ENCODE measurements around the gene GPC5. TPM values are rescaled to one million over a fixed set of nuclear protein-coding genes. Genes with fewer than 3 reads are reported as not detected.

Gene GPC5
- total RNA-seq, 3 donors from 2014 or later: 0.51 to 1.2 TPM; not detected in 1

DNA sequence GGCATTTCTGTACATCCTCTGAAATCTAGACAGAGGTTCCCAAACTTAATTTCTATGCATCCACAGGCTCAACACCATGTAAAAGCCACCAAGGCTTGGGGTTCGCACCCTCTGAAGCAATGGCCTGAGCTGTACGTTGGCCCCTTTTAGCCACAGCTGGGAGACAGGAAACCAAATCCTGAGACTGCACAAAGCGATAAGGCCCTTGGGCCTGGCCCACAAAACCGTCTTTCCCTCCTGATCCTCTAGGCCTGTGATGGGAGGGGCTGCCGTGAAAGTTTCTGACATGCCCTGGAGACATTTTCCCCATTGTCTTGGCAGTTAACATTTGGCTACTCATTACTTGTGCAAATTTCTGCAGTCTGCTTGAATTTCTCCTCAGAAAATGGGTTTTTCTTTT is 766.4 kb downstream of the GPC5 start:
- TF ChIP-seq, protein P1, sequence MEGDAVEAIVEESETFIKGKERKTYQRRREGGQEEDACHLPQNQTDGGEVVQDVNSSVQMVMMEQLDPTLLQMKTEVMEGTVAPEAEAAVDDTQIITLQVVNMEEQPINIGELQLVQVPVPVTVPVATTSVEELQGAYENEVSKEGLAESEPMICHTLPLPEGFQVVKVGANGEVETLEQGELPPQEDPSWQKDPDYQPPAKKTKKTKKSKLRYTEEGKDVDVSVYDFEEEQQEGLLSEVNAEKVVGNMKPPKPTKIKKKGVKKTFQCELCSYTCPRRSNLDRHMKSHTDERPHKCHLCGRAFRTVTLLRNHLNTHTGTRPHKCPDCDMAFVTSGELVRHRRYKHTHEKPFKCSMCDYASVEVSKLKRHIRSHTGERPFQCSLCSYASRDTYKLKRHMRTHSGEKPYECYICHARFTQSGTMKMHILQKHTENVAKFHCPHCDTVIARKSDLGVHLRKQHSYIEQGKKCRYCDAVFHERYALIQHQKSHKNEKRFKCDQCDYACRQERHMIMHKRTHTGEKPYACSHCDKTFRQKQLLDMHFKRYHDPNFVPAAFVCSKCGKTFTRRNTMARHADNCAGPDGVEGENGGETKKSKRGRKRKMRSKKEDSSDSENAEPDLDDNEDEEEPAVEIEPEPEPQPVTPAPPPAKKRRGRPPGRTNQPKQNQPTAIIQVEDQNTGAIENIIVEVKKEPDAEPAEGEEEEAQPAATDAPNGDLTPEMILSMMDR (IDR thresholded peaks at IDR 0.05): no peak
- Histone ChIP-seq H3K36me3 (ENCODE audit: low read depth) (no peaks in the 10 kb centered on the region), H3K9me3 (no peaks in the 10 kb centered on the region), H3K4me1 (ENCODE audit: low read depth) (no peaks in the 10 kb centered on the region), H3K4me3 (no peak overlapping the region)
- intact Hi-C loops (cut with DNase I, micrococcal nuclease): no loop called here
- ATAC-seq (no peak), DNase-seq (no peak)

DNA sequence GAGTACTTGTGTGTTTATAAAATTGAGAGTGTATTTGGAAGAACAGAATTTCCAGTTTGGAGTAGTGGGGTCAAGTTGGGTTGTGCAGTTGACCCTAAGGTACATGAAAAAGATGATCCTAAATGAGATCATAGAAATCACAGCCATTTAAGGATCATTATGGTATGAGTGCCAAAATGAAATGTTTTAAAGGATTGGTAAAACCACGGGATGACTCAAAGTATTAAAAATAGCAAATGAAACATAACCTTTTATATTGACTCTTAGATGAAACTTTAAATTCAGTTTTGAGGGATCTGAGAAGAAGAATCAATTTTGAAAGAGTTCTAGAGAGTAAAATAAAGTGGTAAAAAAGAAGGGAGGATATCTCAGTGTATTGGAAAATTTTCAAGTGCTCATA is 773.8 kb downstream of the GPC5 start:
- H3K4me3 ChIP-seq: no peak overlapping the region
- intact Hi-C loops (cut with DNase I, micrococcal nuclease): no loop called here
- DNase-seq (no peak), ATAC-seq (no peak)
- TF ChIP-seq, protein P1 (IDR thresholded peaks at IDR 0.05): no peak
- no peaks in the 10 kb centered on the region for H3K4me1 ChIP-seq (ENCODE audit: low read depth)
- no peaks in the 10 kb centered on the region for H3K9me3 ChIP-seq
- H3K36me3 ChIP-seq (ENCODE audit: low read depth): no peaks in the 10 kb centered on the region

DNA sequence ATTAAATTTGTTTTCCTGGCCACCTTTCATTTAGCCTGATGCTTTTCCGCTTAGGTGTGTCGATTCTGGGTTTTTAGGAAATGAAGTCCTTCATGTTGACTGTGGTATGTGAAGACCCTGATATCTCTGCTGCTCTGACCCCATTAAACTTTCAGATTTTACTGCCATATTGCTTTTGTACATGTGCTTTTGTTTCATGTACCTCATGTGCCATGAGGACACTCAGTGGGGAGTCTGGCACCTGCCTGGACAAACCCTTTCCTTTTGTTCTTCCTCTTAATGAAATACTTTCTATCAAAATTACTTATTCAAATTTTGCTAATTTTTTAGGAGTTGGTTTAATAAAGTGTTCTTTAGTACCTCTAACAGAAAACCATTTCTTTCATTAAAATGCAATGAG is 774.8 kb downstream of the GPC5 start:
- ATAC-seq: no peak
- H3K4me3 ChIP-seq: no peak overlapping the region
- H3K36me3 ChIP-seq (ENCODE audit: low read depth): no peaks in the 10 kb centered on the region
- no peaks in the 10 kb centered on the region for H3K9me3 ChIP-seq
- intact Hi-C loops (cut with DNase I, micrococcal nuclease): no loop called here
- TF ChIP-seq, protein P1 (IDR thresholded peaks at IDR 0.05): no peak
- no peak for DNase-seq
- H3K4me1 ChIP-seq (ENCODE audit: low read depth): no peaks in the 10 kb centered on the region

DNA sequence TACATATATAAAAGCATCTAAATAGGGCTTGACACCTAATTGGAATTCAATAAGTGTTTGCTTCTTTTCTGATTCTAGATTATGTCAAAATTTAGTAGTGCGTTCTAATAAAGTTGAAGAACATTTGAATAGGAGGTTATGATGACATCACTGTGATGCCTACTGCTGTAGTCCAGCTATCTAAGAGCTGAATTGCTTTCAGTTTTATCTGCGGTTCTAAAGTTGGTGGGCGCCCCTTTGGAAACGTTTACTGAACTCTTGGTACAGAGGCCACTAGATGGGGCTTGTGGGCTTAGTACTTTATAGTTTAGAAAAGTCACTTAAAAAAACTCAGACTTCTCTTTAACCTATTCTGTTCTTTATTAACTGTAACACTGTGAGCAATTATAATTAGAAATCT is 776.9 kb downstream of the GPC5 start:
- no peak for ATAC-seq
- Histone ChIP-seq H3K9me3 (no peaks in the 10 kb centered on the region), H3K4me1 (ENCODE audit: low read depth) (no peaks in the 10 kb centered on the region), H3K4me3 (no peak overlapping the region), H3K36me3 (ENCODE audit: low read depth) (no peaks in the 10 kb centered on the region)
- peak in 1 of 3 donors; percentile 53 for DNase-seq
- TF ChIP-seq, protein P1 (IDR thresholded peaks at IDR 0.05): no peak
- intact Hi-C loops (cut with DNase I, micrococcal nuclease): no loop called here

DNA sequence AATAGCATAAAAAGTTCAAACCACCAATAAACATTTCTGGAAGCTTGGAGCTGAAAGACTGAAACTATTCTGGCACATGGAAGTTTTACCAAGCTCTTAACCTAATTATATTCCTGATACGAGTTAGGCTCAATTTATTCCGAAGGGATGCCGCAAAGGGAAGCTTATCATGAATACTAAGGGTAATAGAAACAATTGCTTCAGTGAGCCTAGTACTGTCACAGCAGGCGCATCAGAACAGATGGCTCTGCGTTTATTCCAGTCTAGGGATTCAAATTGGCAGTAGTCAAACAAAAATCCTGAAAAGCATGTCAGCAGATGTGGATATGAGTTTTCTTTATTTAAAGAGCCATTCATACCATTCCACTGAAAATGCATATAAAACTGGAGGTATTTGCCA is 779.5 kb downstream of the GPC5 start:
- no peak overlapping the region for H3K4me3 ChIP-seq
- no peaks in the 10 kb centered on the region for H3K9me3 ChIP-seq
- DNase-seq (no peak), ATAC-seq (no peak)
- no peaks in the 10 kb centered on the region for H3K36me3 ChIP-seq (ENCODE audit: low read depth)
- TF ChIP-seq, protein P1 (IDR thresholded peaks at IDR 0.05): no peak
- intact Hi-C loops (cut with DNase I, micrococcal nuclease): no loop called here
- H3K4me1 ChIP-seq (ENCODE audit: low read depth): no peaks in the 10 kb centered on the region

DNA sequence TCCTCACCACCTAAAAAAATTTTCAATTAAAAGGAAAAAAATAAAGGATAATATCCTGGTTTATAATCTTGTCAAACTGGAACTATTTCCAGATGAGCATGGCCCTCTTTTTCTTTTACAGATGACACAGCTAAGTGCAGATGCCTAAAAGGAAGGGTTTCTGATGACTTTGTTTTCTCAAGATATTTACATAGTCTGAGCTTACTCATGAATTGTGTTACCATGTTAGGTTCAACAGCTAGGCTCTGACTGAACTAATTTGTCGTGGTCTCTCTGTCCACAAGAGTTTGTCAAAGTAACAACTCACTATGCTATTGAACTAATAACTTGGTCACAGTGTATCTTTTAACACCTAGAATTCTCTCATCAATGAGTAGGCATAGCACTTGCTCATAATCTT is 780.8 kb downstream of the GPC5 start:
- Histone ChIP-seq H3K4me1 (ENCODE audit: low read depth) (no peaks in the 10 kb centered on the region), H3K9me3 (no peaks in the 10 kb centered on the region), H3K36me3 (ENCODE audit: low read depth) (no peaks in the 10 kb centered on the region), H3K4me3 (no peak overlapping the region)
- no peak for ATAC-seq
- DNase-seq: no peak
- TF ChIP-seq, protein P1 (IDR thresholded peaks at IDR 0.05): no peak
- intact Hi-C loops (cut with DNase I, micrococcal nuclease): no loop called here

Data from mucosa of descending colon (tissue), 3 donors.